Dermis blood vessel endothelial cell (primary cell): ENCODE measurements around the gene PLD6. TPM values are rescaled to one million over a fixed set of nuclear protein-coding genes. Genes with fewer than 3 reads are reported as not detected.
A peak's percentile ranks its signal among the peaks of the same experiment; 100 is the strongest.

Experiments used
- DNase-seq: peaks from one replicate; pipeline ENCODE4 v3.0.0; 2010
- total RNA-seq: library from RNA; depleted of rRNA; stranded (reverse); fragments of >200 nt; gene quantifications from 2 replicates; pipeline ENCODE4 v1.2.3, GENCODE V29; 2014

Gene PLD6
- total RNA-seq, 1 donor from 2014 or later: 2.0 TPM

DNA sequence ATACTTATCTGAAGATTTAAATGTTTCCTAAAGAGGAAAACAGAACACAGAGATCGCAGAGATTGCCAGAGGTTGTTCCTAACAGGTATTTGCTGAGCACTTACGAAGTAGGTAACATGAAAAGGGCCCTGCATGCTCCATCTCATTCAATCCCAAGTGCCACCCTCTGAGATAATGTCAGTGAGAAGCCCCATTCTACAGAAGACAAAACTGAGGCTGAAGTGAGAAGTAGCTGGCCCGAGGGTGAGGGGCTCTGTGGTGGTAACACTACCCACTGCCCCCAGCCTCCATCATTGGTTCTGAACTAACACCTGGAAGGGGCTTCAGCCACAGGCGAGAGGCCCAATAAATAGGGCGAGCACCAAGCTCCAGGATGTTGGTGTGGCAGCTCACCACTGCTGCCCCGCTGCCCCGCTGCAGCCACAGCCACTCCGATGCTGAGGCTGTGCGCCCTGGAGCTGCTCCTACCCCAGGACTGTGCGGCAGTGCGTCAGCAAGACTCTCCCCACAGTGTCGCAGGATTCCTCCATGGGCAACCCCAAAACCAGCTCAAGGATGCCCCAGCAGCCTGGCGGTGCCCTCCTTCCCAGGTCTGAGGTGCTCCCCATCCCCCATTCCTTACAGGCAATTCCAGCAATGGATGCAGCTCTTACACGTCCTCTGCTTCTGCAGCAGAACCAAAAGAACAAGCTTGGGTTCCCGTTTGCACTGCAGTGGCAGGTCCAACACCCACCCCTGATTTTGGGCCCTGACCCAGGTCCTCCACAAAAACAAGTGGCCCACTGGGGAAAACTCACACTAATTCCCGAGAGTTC, 20.5 kb upstream of the PLD6 start:
- DNase-seq: no peak

DNA sequence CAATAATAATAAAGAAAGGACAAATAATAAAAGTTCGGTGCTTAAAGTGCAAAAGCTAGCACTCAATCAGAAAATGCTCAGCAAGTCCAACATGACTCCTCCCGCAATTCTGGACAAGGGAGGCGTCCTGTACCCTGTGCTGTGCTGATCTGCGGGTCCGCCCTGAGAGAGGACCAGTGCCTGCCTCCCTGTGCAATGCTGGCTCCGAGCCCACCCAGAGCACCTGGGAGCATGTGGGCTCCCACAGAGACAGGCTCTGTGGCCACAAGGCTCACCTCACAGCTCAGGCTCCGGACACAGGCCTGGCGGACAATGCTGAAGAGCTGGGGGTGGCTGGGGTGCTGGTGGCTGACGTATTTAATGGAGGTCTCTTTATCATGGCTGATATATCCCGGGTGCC, 19.8 kb upstream of the PLD6 start:
- DNase-seq: no peak

GRCh38 chr17:17224137-17224536, 18.0 kb upstream of the PLD6 start:
- no peak for DNase-seq

DNA sequence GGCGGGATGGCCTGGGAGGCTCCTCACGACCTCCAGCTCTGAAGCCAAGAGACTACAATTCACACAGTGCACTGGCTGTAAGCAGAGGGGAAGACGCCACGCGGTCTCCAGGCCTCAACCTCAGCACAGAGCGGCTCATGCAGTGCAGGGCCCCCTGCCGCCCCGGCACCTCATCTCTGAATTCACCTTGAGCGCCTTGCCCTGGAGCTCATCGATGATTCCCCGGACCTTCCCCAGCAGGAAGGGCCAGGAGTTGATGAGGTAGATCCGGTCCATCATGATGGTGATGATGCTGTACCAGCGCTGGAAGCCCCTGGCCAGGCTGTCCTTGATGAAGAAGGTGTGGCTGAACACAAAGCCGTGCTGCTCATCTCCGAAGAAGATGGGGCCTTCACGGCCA, 17.6 kb upstream of the PLD6 start:
- no peak for DNase-seq

GRCh38 chr17:17221329-17221728, 15.2 kb upstream of the PLD6 start:
- DNase-seq: no peak

- DNase-seq: no peak
Measured at GRCh38 chr17:17220529-17220928, 14.4 kb upstream of the PLD6 start.

DNA sequence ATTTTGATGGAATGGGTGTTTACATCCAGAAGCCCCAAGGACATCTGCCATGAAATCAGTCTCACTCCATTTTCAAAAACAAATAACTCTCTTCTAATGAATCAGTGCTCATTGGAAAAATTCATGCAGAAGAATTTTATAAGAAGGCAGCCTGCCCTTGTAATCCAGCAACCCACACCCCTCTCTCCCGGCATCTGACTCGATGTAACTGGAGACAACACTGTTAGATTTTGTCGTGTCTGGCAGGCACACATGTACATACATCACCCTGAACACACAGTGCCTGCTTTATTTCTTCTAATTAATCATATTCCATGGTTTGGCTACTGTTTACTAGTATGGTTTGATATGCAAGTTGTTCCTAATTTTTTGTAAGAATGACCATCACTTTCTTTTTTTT, 11.9 kb upstream of the PLD6 start:
- DNase-seq: no peak

- DNase-seq: no peak
Measured at GRCh38 chr17:17216776-17217175, 10.6 kb upstream of the PLD6 start.

GRCh38 chr17:17216236-17216635, 10.1 kb upstream of the PLD6 start:
- DNase-seq: no peak

DNA sequence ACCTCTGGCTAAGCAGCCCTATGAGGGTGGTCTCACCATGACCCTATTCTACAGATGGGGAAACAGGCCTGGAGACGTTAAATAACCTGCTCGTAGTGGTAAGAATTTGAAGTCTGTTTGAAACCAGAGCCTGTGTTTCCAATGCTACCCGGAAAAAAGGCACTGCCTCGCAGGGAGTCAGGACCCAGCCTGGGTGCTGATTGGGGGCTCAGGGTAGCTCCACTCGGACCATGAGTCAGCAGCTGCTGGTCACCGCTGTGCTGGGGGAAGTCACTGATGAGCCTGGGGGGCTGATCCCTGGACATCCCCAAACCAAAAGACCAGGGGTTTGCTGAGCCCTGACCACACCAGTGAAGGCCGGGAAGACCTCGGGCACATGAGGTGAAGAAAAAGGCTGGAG, 9.4 kb upstream of the PLD6 start:
- DNase-seq: no peak

GRCh38 chr17:17214646-17215436, 8.7 kb upstream of the PLD6 start:
- DNase-seq: no peak

DNA sequence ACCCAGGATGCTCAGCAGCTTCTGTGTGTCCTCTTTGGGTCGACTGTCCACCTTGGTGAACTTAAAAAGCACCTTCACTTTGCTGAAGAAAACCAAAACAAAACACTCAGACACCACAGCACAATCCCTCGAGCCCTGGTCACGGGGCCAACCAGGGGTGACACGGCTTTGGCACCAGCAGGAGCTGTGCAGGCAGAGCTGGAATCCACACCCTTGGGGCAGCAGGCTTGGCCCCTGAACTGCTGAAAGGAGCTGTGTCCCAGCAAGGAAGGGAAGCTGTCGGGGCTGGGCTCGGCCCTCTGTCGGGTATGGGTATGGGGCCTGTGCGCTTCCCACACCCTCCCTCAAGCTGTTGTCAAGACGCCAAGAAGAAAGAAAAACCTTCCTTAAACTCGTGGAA, 7.6 kb upstream of the PLD6 start:
- DNase-seq: no peak

- DNase-seq: no peak
Measured at GRCh38 chr17:17207998-17208397, 1.9 kb upstream of the PLD6 start.

GRCh38 chr17:17206913-17207335, 791 bp upstream of the PLD6 start:
- no peak for DNase-seq

- peak; percentile 58 for DNase-seq
Measured at GRCh38 chr17:17205368-17206123, 587 bp downstream of the PLD6 start.

DNA sequence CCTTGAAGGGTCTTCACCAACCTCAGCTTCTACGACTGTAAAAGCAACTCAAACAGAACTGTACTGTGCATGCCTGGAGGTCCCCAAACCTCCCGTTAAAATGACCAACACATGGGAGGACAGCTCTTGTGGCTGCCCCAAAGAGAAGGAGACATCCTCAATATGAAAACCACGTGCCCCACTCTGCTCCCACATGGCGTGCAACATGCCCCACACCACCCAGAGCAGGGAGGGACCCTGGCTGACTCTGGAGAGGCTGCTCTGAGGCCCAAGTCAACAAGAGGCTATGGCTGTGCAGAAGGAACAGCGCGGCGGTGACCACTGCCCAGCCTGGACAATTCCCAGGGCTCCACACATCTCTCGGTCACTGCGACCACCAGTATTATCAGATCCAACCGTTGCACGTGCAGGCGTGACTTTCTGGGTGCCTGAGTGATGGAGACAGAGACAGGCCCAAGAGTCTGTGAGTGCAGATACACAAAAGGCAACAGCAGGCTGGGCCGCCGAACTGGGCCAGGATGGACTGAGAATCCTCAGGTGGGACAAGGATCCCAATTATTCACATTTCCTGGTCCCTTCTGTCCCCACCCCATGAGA, 1.4 kb downstream of the PLD6 start:
- DNase-seq: no peak

DNA sequence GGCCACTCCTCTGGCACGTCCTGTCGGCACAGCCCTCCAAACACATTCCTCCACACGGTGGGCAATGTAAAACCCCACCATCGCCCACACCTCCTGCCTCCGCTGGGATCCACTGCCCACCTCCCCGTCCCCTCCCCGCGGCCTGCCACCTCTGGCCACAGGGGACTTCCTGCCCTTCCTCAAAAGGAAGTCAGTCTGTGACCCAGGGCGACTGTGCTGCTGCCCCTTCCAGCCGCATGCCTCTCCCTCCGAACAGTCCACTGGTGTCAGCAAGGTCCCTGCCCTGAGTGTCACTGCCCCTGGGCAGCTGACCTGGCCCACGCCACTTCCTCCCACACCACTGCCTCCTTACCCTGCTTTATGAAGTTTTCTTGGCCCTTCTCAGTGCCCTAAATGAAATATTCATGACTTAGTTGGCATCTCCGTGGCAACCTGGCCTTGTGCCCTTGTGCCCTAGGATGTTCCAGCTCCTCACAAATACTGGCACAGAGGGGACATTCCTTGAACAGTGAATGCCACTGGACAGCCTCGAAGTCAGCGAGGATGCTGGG, 2.0 kb downstream of the PLD6 start:
- DNase-seq: no peak

DNA sequence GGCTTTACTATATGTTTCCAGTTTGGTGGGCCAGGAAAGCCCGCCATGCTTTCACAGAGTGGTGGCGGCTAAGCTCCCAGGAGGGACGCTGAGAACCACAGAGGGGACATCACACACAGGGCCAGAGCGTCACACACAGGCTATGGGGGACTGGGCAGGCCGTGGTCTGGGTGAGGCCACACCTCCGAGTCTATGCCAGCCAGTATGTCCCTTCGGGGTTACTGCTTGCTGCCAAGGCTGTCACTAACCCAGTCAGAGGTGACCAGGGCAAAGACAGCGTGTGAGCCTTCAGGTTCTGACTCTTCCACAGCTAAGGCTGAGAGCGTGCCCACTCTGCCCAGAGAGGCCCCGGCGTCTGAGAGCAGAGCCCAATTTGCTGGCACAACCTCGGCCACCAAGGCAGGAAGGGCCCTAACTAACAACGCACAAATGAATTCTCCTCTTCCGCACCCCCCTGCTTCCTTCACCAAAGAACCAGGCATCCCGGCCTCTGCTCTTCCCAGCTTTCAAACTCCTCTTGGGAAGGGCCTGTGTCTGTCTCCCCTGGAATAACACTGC, 2.9 kb downstream of the PLD6 start:
- no peak for DNase-seq

GRCh38 chr17:17201907-17202306, 4.2 kb downstream of the PLD6 start:
- no peak for DNase-seq

DNA sequence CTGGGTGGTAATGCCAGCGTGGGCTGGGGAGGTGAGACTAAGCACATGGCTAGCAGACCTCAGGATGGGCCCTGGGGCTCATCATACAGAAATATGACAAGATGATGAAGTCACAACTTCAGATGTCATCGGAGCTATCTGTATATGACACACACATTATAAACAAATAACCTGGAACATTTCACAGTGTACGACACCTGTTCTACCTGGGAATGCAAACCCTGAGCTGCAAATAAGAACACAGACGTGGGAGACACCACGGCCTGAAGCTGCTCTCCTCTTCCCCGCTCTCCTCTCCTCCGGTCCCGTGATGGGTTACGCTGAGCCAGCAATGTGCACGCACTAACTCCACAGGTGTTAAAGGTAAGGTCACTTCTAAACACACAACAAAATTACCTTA, 4.9 kb downstream of the PLD6 start:
- no peak for DNase-seq

GRCh38 chr17:17200831-17201230, 5.3 kb downstream of the PLD6 start:
- DNase-seq: no peak

GRCh38 chr17:17200311-17200710, 5.8 kb downstream of the PLD6 start:
- no peak for DNase-seq
